SK-N-SH (cell line): ENCODE data around the gene SIGLEC8. TPM values are rescaled to one million over a fixed set of nuclear protein-coding genes. Genes with fewer than 3 reads are reported as not detected.

Experiments used
- CTCF ChIA-PET: fragments of 300-600, 350-600 bp; formaldehyde crosslinking; extraction: SDS; loops from one replicate; lab custom pipeline; 2021; lab: Yijun Ruan, JAX
- POLR2A ChIA-PET: fragments of 350-600 bp; sonication (Branson Sonifier 250); formaldehyde crosslinking; extraction: SDS; loops from one replicate; lab custom pipeline; 2020; ENCODE audit warnings: antibody characterized with exemption, inconsistent platforms; lab: Yijun Ruan, JAX
- DNase-seq: peaks from one replicate; pipeline ENCODE4 v3.0.0; 2012
- H2AFZ ChIP-seq: fragments of 200-600 bp; sonication (generic); 2 replicates; pipeline ENCODE4 v1.8.1; 2016; ENCODE audit warnings: antibody characterized with exemption, mild to moderate bottlenecking, low read depth
- H3F3A ChIP-seq: fragments of 200-600 bp; sonication (generic); replicated peaks from 2 replicates; pipeline ENCODE3; 2016; ENCODE audit warnings: antibody characterized with exemption, mild to moderate bottlenecking; ENCODE audit not compliant: insufficient read depth
- H3K27ac ChIP-seq, 2 experiments: fragments of 200-500 bp in 1 of 2; fragments of 200-600 bp in 1 of 2; sonication (Bioruptor generic) in 1 of 2; sonication (generic), shearing (Covaris generic) in 1 of 2; 2 replicates each; pipeline versions ENCODE4 v1.5.1 to v1.6.1; 2014 to 2016; ENCODE audit warnings: low read depth in 2 of 2, inconsistent platforms in 1 of 2, low read length in 1 of 2, mild to moderate bottlenecking in 1 of 2, mixed read lengths in 1 of 2
- H3K27me3 ChIP-seq: fragments of 200-600 bp; sonication (generic), shearing (Covaris generic); 2 replicates; pipeline ENCODE4 v1.6.1; 2016; ENCODE audit warnings: mixed run types; ENCODE audit not compliant: insufficient read depth
- H3K36me3 ChIP-seq, 2 experiments: fragments of 200-500 bp in 1 of 2; fragments of 200-600 bp in 1 of 2; sonication (Bioruptor generic) in 1 of 2; sonication (generic) in 1 of 2; replicated peaks in 1 of 2; 2 replicates each; pipeline versions ENCODE3 to v1.5.1; 2014 to 2016; ENCODE audit warnings: low read length in 1 of 2, mild to moderate bottlenecking in 1 of 2; ENCODE audit not compliant: insufficient read depth in 2 of 2, control insufficient read depth in 1 of 2
- H3K4me1 ChIP-seq, 2 experiments: fragments of 200-500 bp in 1 of 2; fragments of 200-600 bp in 1 of 2; sonication (Bioruptor generic) in 1 of 2; sonication (generic), shearing (Covaris generic) in 1 of 2; 2 replicates each; pipeline versions ENCODE4 v1.5.1 to v1.6.1; 2014 to 2016; ENCODE audit warnings: low read depth in 1 of 2, low read length in 1 of 2, mixed run types in 1 of 2; ENCODE audit not compliant: insufficient read depth in 2 of 2, control insufficient read depth in 1 of 2
- H3K4me2 ChIP-seq: fragments of 200-600 bp; sonication (generic), shearing (Covaris generic); 2 replicates; pipeline ENCODE4 v1.6.1; 2017; ENCODE audit warnings: mixed run types
- H3K4me3 ChIP-seq, 2 experiments: fragments of 200-500 bp in 1 of 2; fragments of 200-600 bp in 1 of 2; sonication (Bioruptor generic) in 1 of 2; sonication (generic), shearing (Covaris generic) in 1 of 2; 2 replicates each; pipeline versions ENCODE4 v1.5.1 to v1.8.1; 2014 to 2016; ENCODE audit warnings: low read depth in 2 of 2, inconsistent platforms in 1 of 2, low read length in 1 of 2, mild to moderate bottlenecking in 1 of 2, mixed read lengths in 1 of 2, moderate library complexity in 1 of 2
- H3K79me2 ChIP-seq: fragments of 200-600 bp; sonication (generic); 2 replicates; pipeline ENCODE4 v1.8.1; 2017; ENCODE audit warnings: mild to moderate bottlenecking; ENCODE audit not compliant: insufficient read depth
- H3K9ac ChIP-seq: fragments of 200-600 bp; sonication (generic); 2 replicates; pipeline ENCODE4 v1.6.1; 2017; ENCODE audit warnings: mixed run types
- H3K9me2 ChIP-seq: fragments of 200-600 bp; sonication (generic); 2 replicates; pipeline ENCODE4 v1.6.1; 2017; ENCODE audit warnings: mixed run types
- H3K9me3 ChIP-seq: fragments of 200-600 bp; sonication (generic); 2 replicates; pipeline ENCODE4 v1.6.1; 2017; ENCODE audit warnings: mixed run types, mild to moderate bottlenecking, moderate library complexity
- H4K20me1 ChIP-seq: fragments of 200-600 bp; sonication (generic); 2 replicates; pipeline ENCODE4 v1.6.1; 2017; ENCODE audit warnings: mild to moderate bottlenecking, mixed run types; ENCODE audit not compliant: insufficient read depth
- ELF1 ChIP-seq: IDR thresholded peaks from 2 replicates; pipeline ENCODE4 v1.4.0; 2012
- EP300 ChIP-seq, 2 experiments: IDR thresholded peaks; 2 replicates each; pipeline versions ENCODE4 v1.4.0 to v1.6.1; 2012; ENCODE audit warnings: borderline replicate concordance in 1 of 2, low read depth in 1 of 2, low read length in 1 of 2
- FOXJ3 ChIP-seq: sonication (generic); formaldehyde crosslinking; IDR thresholded peaks from 2 replicates; pipeline ENCODE4 v1.5.1; 2020; ENCODE audit warnings: mild to moderate bottlenecking, missing genetic modification reagents
- FOXM1 ChIP-seq: IDR thresholded peaks from 2 replicates; pipeline ENCODE4 v1.4.0; 2012; ENCODE audit warnings: low read depth, mild to moderate bottlenecking
- GATA2 ChIP-seq: sonication (generic); formaldehyde crosslinking; IDR thresholded peaks from 2 replicates; pipeline ENCODE4 v1.5.0; 2020; ENCODE audit warnings: mild to moderate bottlenecking, missing genetic modification reagents
- JUND ChIP-seq: IDR thresholded peaks from 2 replicates; pipeline ENCODE4 v1.4.0; 2012
- NRF1 ChIP-seq: IDR thresholded peaks from 2 replicates; pipeline ENCODE4 v1.6.1; 2012; ENCODE audit warnings: low read depth, mild to moderate bottlenecking, low read length
- POLR2AphosphoS5 ChIP-seq: IDR thresholded peaks from 2 replicates; pipeline ENCODE4 v1.6.1; 2012; ENCODE audit warnings: low read depth, low read length
- RAD21 ChIP-seq: IDR thresholded peaks from 2 replicates; pipeline ENCODE4 v1.6.1; 2012; ENCODE audit warnings: mild to moderate bottlenecking, low read length
- SMC3 ChIP-seq: IDR thresholded peaks from 2 replicates; pipeline ENCODE4 v1.6.1; 2012; ENCODE audit warnings: low read depth, low read length, improper control_type of control experiment
- TCF12 ChIP-seq: IDR thresholded peaks from 2 replicates; pipeline ENCODE4 v1.4.0; 2012
- TEAD4 ChIP-seq: IDR thresholded peaks from 2 replicates; pipeline ENCODE4 v1.4.0; 2012; ENCODE audit warnings: mild to moderate bottlenecking, borderline replicate concordance; ENCODE audit not compliant: insufficient read depth
- WGBS: methylation state at CpG from one replicate; pipeline ENCODE4 v1.1.6; 2017; ENCODE audit warnings: low lambda C conversion rate; 5-methylcytosine and 5-hydroxymethylcytosine counted together
- polyA plus RNA-seq, 3 experiments: library from polyadenylated mRNA; depleted of rRNA; stranded (reverse); fragments of >200 nt; gene quantifications; 2 replicates each; pipeline ENCODE4 v1.2.3, GENCODE V29; 2012
- TF ChIP-seq, protein P1 (sequence below): fragments of 150-350 bp; IDR thresholded peaks from 2 replicates; pipeline ENCODE4 v1.6.1; 2016; ENCODE audit warnings: mild to moderate bottlenecking, low read depth, low read length
- TF ChIP-seq, protein P2 (sequence below): IDR thresholded peaks from 2 replicates; pipeline ENCODE4 v1.4.0; 2012; ENCODE audit warnings: low read depth
- TF ChIP-seq, protein P3 (sequence below): IDR thresholded peaks from 2 replicates; pipeline ENCODE4 v1.4.0; 2012; ENCODE audit warnings: low read depth, borderline replicate concordance
- TF ChIP-seq, protein P4 (sequence below): IDR thresholded peaks from 2 replicates; pipeline ENCODE4 v1.4.0; 2012; ENCODE audit warnings: low read depth, borderline replicate concordance

Gene SIGLEC8
- polyA plus RNA-seq, 1 of the 3 experiments (the other 2 are of a cell fraction) = not detected

GRCh38 chr19:51505904-51506303, 47.6 kb upstream of the SIGLEC8 start (continued):
- TF ChIP-seq EP300 (IDR thresholded peaks at IDR 0.05; ENCODE audit: borderline replicate concordance in 1 of 2, low read depth in 1 of 2, low read length in 1 of 2) = no peak

DNA sequence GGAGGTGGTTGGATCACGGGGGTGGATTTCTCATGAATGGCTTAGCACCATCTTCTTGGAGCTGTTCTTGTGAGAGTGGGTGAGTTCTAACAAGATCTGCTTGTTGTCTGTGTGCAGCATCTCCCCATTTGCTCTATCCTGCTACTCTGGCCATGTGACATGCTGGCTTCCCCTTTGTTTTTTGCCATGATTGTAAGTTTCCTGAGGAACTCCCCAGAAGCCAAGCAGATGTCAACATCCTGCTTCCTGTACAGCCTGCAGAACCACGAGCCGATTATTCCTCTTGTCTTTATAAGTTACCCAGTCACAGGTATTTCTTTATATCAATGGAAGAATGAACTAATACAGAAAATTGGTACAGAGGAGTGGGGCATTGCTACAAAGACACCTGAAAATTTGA, 45.6 kb upstream of the SIGLEC8 start:
- CTCF ChIA-PET = interaction anchor here (1.2 to 2.5 kb wide), 3 partner anchors 12 to 207 kb away, joined by 3 to 12 read pairs (median 4); no protein-coding TSS in a partner anchor
- Histone ChIP-seq H3K9me2 (no peaks in the 10 kb centered on the region), H3K79me2 (no peaks in the 10 kb centered on the region), H3K36me3 (no peaks in the 10 kb centered on the region), H3K9ac (no peak overlapping the region), H3K27me3 (peaks cover 15% of the 10 kb centered on the region; the same call in 1 of the 2 replicates), H3K4me2 (no peak overlapping the region)
- DNase-seq = no peak
- TF ChIP-seq RAD21 (no peak), GATA2 (CRISPR knock-in tag) (no peak), JUND (no peak), NRF1 (no peak), FOXJ3 (CRISPR knock-in tag) (no peak), FOXM1 (no peak), SMC3 (no peak), TCF12 (no peak), POLR2AphosphoS5 (no peak), TEAD4 (no peak), ELF1 (no peak)
- TF ChIP-seq, protein P1, sequence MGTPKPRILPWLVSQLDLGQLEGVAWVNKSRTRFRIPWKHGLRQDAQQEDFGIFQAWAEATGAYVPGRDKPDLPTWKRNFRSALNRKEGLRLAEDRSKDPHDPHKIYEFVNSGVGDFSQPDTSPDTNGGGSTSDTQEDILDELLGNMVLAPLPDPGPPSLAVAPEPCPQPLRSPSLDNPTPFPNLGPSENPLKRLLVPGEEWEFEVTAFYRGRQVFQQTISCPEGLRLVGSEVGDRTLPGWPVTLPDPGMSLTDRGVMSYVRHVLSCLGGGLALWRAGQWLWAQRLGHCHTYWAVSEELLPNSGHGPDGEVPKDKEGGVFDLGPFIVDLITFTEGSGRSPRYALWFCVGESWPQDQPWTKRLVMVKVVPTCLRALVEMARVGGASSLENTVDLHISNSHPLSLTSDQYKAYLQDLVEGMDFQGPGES = no peak
- TF ChIP-seq, protein P2, sequence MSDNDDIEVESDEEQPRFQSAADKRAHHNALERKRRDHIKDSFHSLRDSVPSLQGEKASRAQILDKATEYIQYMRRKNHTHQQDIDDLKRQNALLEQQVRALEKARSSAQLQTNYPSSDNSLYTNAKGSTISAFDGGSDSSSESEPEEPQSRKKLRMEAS = no peak
- TF ChIP-seq, protein P3, sequence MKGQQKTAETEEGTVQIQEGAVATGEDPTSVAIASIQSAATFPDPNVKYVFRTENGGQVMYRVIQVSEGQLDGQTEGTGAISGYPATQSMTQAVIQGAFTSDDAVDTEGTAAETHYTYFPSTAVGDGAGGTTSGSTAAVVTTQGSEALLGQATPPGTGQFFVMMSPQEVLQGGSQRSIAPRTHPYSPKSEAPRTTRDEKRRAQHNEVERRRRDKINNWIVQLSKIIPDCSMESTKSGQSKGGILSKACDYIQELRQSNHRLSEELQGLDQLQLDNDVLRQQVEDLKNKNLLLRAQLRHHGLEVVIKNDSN = no peak
- TF ChIP-seq, all 33 proteins: peak for 0
- H3F3A ChIP-seq = no peaks in the 10 kb centered on the region
- no peak overlapping the region for H3K27ac ChIP-seq
- no peaks in the 10 kb centered on the region for H3K9me3 ChIP-seq
- POLR2A ChIA-PET = no interaction called here
- H4K20me1 ChIP-seq = no peaks in the 10 kb centered on the region
- H2AFZ ChIP-seq = no peak overlapping the region
- H3K4me1 ChIP-seq = no peaks in the 10 kb centered on the region
- no peak overlapping the region for H3K4me3 ChIP-seq
- WGBS = 0% methylated on average over 3 of the region's 3 CpGs

GRCh38 chr19:51503286-51503817, 45.1 kb upstream of the SIGLEC8 start:
- peaks cover 10% of the 10 kb centered on the region; the same call in 1 of the 2 replicates for H3K27me3 ChIP-seq
- no peak overlapping the region for H3K9ac ChIP-seq
- TF ChIP-seq RAD21 = no peak
- TF ChIP-seq, protein P4, sequence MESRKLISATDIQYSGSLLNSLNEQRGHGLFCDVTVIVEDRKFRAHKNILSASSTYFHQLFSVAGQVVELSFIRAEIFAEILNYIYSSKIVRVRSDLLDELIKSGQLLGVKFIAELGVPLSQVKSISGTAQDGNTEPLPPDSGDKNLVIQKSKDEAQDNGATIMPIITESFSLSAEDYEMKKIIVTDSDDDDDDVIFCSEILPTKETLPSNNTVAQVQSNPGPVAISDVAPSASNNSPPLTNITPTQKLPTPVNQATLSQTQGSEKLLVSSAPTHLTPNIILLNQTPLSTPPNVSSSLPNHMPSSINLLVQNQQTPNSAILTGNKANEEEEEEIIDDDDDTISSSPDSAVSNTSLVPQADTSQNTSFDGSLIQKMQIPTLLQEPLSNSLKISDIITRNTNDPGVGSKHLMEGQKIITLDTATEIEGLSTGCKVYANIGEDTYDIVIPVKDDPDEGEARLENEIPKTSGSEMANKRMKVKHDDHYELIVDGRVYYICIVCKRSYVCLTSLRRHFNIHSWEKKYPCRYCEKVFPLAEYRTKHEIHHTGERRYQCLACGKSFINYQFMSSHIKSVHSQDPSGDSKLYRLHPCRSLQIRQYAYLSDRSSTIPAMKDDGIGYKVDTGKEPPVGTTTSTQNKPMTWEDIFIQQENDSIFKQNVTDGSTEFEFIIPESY = no peak
- H3K9me3 ChIP-seq = no peaks in the 10 kb centered on the region
- H3K4me1 ChIP-seq = no peaks in the 10 kb centered on the region
- no peaks in the 10 kb centered on the region for H3F3A ChIP-seq
- no peaks in the 10 kb centered on the region for H3K9me2 ChIP-seq
- no peak overlapping the region for H3K4me3 ChIP-seq
- no peaks in the 10 kb centered on the region for H3K79me2 ChIP-seq
- H4K20me1 ChIP-seq = no peaks in the 10 kb centered on the region
- no peak overlapping the region for H3K4me2 ChIP-seq
- no peak for DNase-seq
- CTCF ChIA-PET = interaction anchor here (1.4 to 2.5 kb wide), 2 partner anchors 12 to 31 kb away, joined by 4 to 12 read pairs; no protein-coding TSS in a partner anchor
- POLR2A ChIA-PET = no interaction called here
- no peak overlapping the region for H2AFZ ChIP-seq
- H3K36me3 ChIP-seq = no peaks in the 10 kb centered on the region
- H3K27ac ChIP-seq = no peak overlapping the region
- 2% methylated on average over 5 of the region's 5 CpGs for WGBS
